NCI-H2081 (cell line): ENCODE measurements around the gene JPT2.

Experiments
- DNase-seq, 2 experiments: peaks; one replicate each; lab custom pipeline; 2025; lab: John Stamatoyannopoulos, UW

The JPT2 gene

GRCh38 chr16:1651974-1652312, 26.1 kb upstream of the JPT2 start:
- no peak for DNase-seq

GRCh38 chr16:1653023-1653422, 25.1 kb upstream of the JPT2 start:
- DNase-seq = no peak

- no peak for DNase-seq
These were observed 23.4 kb upstream of the JPT2 start for GRCh38 chr16:1654505-1655268.

GRCh38 chr16:1655269-1655807, 22.7 kb upstream of the JPT2 start:
- no peak for DNase-seq

- DNase-seq = no peak
These were observed 21.9 kb upstream of the JPT2 start for GRCh38 chr16:1655909-1656807.

- no peak for DNase-seq
These were observed 21.1 kb upstream of the JPT2 start for GRCh38 chr16:1656808-1657617.

- DNase-seq = no peak
These were observed 20.2 kb upstream of the JPT2 start for GRCh38 chr16:1657841-1658240.

- DNase-seq = no peak
These were observed 19.0 kb upstream of the JPT2 start for GRCh38 chr16:1659031-1659430.

GRCh38 chr16:1661826-1662225, 16.3 kb upstream of the JPT2 start:
- no peak for DNase-seq

GRCh38 chr16:1662543-1662942, 15.5 kb upstream of the JPT2 start:
- no peak for DNase-seq

GRCh38 chr16:1665829-1666228, 12.2 kb upstream of the JPT2 start:
- DNase-seq = no peak

GRCh38 chr16:1666316-1666715, 11.8 kb upstream of the JPT2 start:
- no peak for DNase-seq

GRCh38 chr16:1667271-1667670, 10.8 kb upstream of the JPT2 start:
- DNase-seq = no peak

- DNase-seq = no peak
These were observed 10.2 kb upstream of the JPT2 start for GRCh38 chr16:1667916-1668315.

GRCh38 chr16:1668612-1669319, 9.3 kb upstream of the JPT2 start:
- no peak for DNase-seq

GRCh38 chr16:1669698-1670097, 8.4 kb upstream of the JPT2 start:
- DNase-seq = no peak

- DNase-seq = no peak
These were observed 7.7 kb upstream of the JPT2 start for GRCh38 chr16:1670371-1670770.

GRCh38 chr16:1670866-1671265, 7.2 kb upstream of the JPT2 start:
- DNase-seq = no peak

GRCh38 chr16:1673424-1674151, 4.5 kb upstream of the JPT2 start:
- DNase-seq = no peak

GRCh38 chr16:1674306-1674705, 3.8 kb upstream of the JPT2 start:
- no peak for DNase-seq
